Chondrocyte (in vitro differentiated cells): Measurements from ENCODE around the gene BEST3. TPM values are rescaled to one million over a fixed set of nuclear protein-coding genes. Genes with fewer than 3 reads are reported as not detected.

Source experiments
- DNase-seq: peaks from one replicate; pipeline ENCODE4 v3.0.0; 2021; ENCODE audit warnings: mixed read lengths, low spot score
- H3K27ac Mint-ChIP-seq: one replicate; pipeline ENCODE4 v1.8.0; 2021; ENCODE audit warnings: mild to moderate bottlenecking, moderate library complexity, mixed read lengths; ENCODE audit not compliant: unreplicated experiment
- H3K27me3 Mint-ChIP-seq: 2 replicates; pipeline ENCODE4 v1.8.0; 2021; ENCODE audit warnings: low read depth, mixed read lengths
- H3K36me3 Mint-ChIP-seq: 2 replicates; pipeline ENCODE4 v1.8.0; 2021; ENCODE audit warnings: low read depth, mixed read lengths
- H3K4me1 Mint-ChIP-seq: 2 replicates; pipeline ENCODE4 v1.8.0; 2021; ENCODE audit warnings: low read depth, mild to moderate bottlenecking, mixed read lengths
- H3K4me3 Mint-ChIP-seq: one replicate; pipeline ENCODE4 v1.8.0; 2021; ENCODE audit warnings: mild to moderate bottlenecking, moderate library complexity, mixed read lengths; ENCODE audit not compliant: unreplicated experiment
- H3K9me3 Mint-ChIP-seq: 2 replicates; pipeline ENCODE4 v1.8.0; 2021; ENCODE audit warnings: low read depth, mixed read lengths
- total RNA-seq: library from RNA; stranded (reverse); gene quantifications from 3 replicates; pipeline ENCODE4 v1.2.1, GENCODE V29; 2021
- TF ChIP-seq, protein P1 (sequence below): fragments of 200-600 bp; sonication (generic); IDR thresholded peaks from 2 replicates; pipeline ENCODE4 v1.5.0; 2021; ENCODE audit warnings: antibody characterized with exemption, mild to moderate bottlenecking, moderate library complexity

BEST3 gene
- total RNA-seq, 1 donor from 2014 or later = 0.20 TPM

DNA sequence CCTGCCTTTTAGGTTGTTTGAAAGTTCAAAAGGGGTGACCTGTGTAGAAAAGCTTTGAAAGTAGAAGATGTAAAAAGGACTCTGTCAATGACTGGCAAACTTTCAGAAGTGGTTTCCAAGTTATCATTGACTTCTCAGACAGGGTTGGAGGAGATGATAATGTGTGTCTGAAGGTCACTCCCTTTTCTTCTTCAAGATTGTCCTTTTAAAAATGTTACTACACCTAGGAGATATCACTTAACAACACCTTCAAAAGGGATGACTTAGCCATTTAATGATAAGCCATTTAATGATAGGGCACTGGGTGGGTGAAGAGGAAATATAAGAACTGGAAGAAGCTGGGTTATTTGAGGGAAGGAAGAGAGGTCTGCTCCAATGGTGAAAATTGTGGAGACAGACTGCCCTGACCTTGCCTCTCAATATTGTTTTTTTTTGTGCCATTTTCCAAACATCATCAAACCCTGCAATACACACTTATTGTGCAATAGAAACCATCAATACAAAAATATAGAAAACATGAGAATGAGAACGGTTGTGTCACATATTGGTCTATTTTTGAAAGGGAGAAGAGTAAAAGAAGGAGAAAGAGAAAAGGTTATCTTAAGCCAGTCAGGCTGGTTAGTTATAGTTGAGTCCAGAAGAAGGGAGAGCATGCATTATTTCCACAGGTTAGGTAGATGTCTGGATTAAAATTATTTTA is 38.8 kb downstream of the BEST3 start:
- Mint-ChIP-seq H3K27ac (peak overlapping the region; percentile 13), H3K9me3 (no peaks in the 10 kb centered on the region), H3K27me3 (no peaks in the 10 kb centered on the region), H3K4me1 (peaks cover 40% of the 10 kb centered on the region), H3K36me3 (no peaks in the 10 kb centered on the region), H3K4me3 (no peak overlapping the region)
- no peak for DNase-seq
- TF ChIP-seq, protein P1, sequence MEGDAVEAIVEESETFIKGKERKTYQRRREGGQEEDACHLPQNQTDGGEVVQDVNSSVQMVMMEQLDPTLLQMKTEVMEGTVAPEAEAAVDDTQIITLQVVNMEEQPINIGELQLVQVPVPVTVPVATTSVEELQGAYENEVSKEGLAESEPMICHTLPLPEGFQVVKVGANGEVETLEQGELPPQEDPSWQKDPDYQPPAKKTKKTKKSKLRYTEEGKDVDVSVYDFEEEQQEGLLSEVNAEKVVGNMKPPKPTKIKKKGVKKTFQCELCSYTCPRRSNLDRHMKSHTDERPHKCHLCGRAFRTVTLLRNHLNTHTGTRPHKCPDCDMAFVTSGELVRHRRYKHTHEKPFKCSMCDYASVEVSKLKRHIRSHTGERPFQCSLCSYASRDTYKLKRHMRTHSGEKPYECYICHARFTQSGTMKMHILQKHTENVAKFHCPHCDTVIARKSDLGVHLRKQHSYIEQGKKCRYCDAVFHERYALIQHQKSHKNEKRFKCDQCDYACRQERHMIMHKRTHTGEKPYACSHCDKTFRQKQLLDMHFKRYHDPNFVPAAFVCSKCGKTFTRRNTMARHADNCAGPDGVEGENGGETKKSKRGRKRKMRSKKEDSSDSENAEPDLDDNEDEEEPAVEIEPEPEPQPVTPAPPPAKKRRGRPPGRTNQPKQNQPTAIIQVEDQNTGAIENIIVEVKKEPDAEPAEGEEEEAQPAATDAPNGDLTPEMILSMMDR = no peak

DNA sequence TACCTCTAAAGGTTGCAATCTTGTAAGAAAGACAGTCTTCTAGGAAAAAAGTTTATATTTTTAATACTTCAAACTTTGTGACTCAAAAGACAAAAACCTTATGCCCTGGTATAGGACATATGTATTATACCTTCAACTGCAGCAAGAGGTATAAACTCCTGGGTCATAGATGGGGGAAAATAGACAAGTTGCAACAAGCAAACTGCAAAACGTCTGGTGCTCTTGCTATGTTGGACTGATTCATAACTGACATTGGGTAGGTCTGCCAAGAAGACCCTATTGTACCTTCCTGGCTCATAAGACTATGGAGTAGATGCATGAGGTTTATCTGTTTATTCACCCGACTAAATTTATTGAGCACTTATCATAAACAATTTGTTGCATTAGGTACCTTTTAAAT is 40.9 kb downstream of the BEST3 start:
- Mint-ChIP-seq H3K4me1 (peaks cover 44% of the 10 kb centered on the region), H3K27ac (no peak overlapping the region), H3K4me3 (no peak overlapping the region), H3K9me3 (no peaks in the 10 kb centered on the region), H3K27me3 (no peaks in the 10 kb centered on the region), H3K36me3 (no peaks in the 10 kb centered on the region)
- no peak for DNase-seq
- TF ChIP-seq, protein P1 = no peak

DNA sequence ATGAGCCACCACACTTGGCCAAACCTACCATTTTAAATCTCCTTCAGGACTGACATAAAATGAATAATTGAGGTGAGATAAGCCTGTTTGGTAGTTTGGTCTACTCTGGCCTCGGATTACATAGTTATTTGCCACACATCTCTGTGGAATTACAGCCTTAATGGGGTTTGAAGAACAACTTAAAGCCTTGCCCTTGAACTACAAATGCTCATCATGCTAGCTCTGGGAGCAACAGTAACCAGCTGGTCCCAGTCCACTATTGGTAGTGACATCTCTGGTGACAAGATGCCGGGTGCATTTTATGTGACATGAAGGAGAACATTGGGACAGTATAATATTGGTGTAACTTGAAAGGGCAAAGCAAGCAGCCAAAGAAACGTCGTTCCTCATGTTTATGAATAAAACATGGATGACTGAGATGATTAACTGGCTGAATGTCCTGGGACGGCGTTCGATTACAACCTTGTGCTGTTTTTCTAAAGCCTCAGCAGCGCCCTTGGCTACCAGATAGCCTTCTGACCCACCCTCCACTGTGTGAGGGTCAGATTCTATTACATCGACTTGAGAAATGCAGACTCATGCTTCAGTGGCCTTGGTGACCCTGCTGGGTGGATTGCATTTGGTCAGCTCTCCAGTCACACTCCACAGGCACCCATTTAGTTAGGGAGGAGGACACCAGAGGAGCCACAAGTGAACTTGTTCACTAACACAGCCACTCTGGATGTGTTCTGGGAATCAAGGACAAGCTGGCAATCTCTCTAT is 41.5 kb downstream of the BEST3 start:
- Mint-ChIP-seq H3K4me3 (no peak overlapping the region), H3K27me3 (no peaks in the 10 kb centered on the region), H3K9me3 (no peaks in the 10 kb centered on the region), H3K4me1 (peaks cover 39% of the 10 kb centered on the region), H3K27ac (peak overlapping the region; percentile 81), H3K36me3 (no peaks in the 10 kb centered on the region)
- TF ChIP-seq, protein P1 = no peak
- DNase-seq = no peak

DNA sequence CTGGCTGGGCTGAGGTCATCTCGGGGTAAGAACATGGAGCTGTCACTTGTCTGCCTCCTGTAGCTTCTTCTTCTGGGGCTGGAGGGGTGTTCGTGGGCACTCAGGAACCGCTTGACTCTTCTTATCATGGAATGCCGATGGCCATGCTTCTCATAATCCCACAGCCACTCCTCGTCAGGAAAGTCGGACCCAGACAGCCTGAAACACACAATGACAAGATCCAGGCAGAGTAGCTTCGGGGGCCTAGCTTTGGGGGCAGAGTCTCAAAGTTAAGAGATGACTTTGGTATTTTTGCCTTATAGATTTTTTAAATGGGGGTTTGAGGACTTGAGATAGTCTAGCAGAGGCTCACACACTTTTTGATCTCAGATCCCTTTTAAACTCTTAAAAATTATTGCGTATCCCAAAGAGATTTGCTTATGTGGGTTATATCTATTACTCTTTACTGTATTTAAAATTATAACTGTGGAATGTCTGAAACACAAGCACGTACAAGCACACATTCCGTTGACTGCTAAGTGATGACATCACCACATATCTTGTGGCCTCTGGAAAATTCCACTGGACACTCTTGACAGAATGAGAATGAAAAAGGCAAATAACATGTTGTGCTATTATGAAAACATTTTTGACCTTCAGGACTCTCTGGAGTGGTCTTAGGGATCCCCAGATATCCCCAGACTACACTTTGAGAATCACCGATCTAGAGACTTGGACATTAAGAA is 43.3 kb downstream of the BEST3 start:
- H3K27me3 Mint-ChIP-seq = no peaks in the 10 kb centered on the region
- H3K4me1 Mint-ChIP-seq = peaks cover 39% of the 10 kb centered on the region
- no peaks in the 10 kb centered on the region for H3K9me3 Mint-ChIP-seq
- no peaks in the 10 kb centered on the region for H3K36me3 Mint-ChIP-seq
- H3K4me3 Mint-ChIP-seq = no peak overlapping the region
- TF ChIP-seq, protein P1 = no peak
- peak overlapping the region; percentile 97 for H3K27ac Mint-ChIP-seq
- no peak for DNase-seq

DNA sequence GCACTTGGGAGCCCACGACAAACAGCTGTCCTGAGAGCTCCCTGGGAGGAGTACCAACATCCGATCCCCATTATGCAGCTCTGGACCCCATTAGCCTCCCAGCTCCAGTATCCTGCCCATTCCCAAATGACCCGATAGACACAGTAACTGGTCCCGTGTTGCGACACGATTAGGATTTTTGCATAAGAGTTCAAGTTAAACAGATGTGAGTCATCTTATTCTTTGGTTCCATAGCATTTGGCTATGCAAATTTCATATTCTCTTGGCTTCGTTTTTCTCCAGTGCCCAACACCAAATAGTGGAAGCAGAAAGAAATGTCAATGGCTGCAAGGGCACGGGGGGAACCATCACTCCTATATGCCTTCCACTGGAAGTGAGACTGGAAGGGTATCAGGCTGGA is 45.4 kb downstream of the BEST3 start:
- Mint-ChIP-seq H3K4me3 (no peak overlapping the region), H3K9me3 (no peaks in the 10 kb centered on the region), H3K4me1 (peaks cover 48% of the 10 kb centered on the region), H3K27ac (no peak overlapping the region), H3K36me3 (peaks cover 1% of the 10 kb centered on the region), H3K27me3 (no peaks in the 10 kb centered on the region)
- TF ChIP-seq, protein P1 = no peak
- DNase-seq = no peak
